Measurements from ENCODE around the gene STIM2. TPM values are rescaled to one million over a fixed set of nuclear protein-coding genes. Genes with fewer than 3 reads are reported as not detected.

STIM2 gene
- total and polyA plus RNA-seq, 10 of the 15 experiments (the other 5 are each of a cell fraction or from before 2014, with no cell fraction given) = 4.7 to 41.5 (median 16.9) TPM

- TF ChIP-seq BCL3 (IDR thresholded peaks at IDR 0.05; ENCODE audit: borderline replicate concordance, insufficient read depth, low read depth, low read length, poor library complexity, severe bottlenecking) = no peak
- TF ChIP-seq SREBF1 (IDR thresholded peaks at IDR 0.05; ENCODE audit: low read length) = no peak
- no peak for TF ChIP-seq KLF5 (IDR thresholded peaks at IDR 0.05; ENCODE audit: partially characterized antibody)
- TF ChIP-seq CREB1 (IDR thresholded peaks at IDR 0.05; ENCODE audit: low read depth) = no peak
- peak; percentile 22; the same call in 1 of the 2 replicates for TF ChIP-seq FOXM1 (IDR thresholded peaks at IDR 0.05; ENCODE audit: low read depth, low read length)
- TF ChIP-seq IRF4 (IDR thresholded peaks at IDR 0.05; ENCODE audit: low read depth, low read length) = no peak; the same call in 1 of the 2 replicates
- TF ChIP-seq RUNX3 (IDR thresholded peaks at IDR 0.05; ENCODE audit: low read length) = peak; percentile 62
- TF ChIP-seq SP1 (IDR thresholded peaks at IDR 0.05; ENCODE audit: low read depth, low read length) = no peak
- TF ChIP-seq EZH2 (IDR thresholded peaks at IDR 0.05; ENCODE audit: borderline replicate concordance, control insufficient read depth, low read depth, low read length) = no peak
- no peak for TF ChIP-seq LARP7 (IDR thresholded peaks at IDR 0.05)
- no peak for TF ChIP-seq ZZZ3 (IDR thresholded peaks at IDR 0.05; ENCODE audit: control insufficient read depth, insufficient read length, low read depth)
- no peak for TF ChIP-seq IRF5 (IDR thresholded peaks at IDR 0.05; ENCODE audit: borderline replicate concordance)
- no peak; the same call in 1 of the 2 replicates for TF ChIP-seq RBBP5 (conservative IDR thresholded peaks at IDR 0.05)
- no peak; the same call in 1 of the 2 replicates for TF ChIP-seq CREM (IDR thresholded peaks at IDR 0.05; ENCODE audit: low read depth)
- TF ChIP-seq MEF2A (IDR thresholded peaks at IDR 0.05; ENCODE audit: insufficient read depth, low read depth, low read length) = no peak
- TF ChIP-seq ATF3 (IDR thresholded peaks at IDR 0.05; ENCODE audit: borderline replicate concordance, extremely low read depth, low read depth, low read length) = no peak
- peak; percentile 100 for TF ChIP-seq PAX5 (IDR thresholded peaks at IDR 0.05; ENCODE audit: borderline replicate concordance, low read depth, low read length)
- 0 out of 4 replicates have a peak, but pooled peaks of 1 of the 2 experiments have one; percentile 9 for TF ChIP-seq SRF (IDR thresholded peaks at IDR 0.05; ENCODE audit: low read depth in 2 of 2, low read length in 2 of 2)
- TF ChIP-seq JUND (IDR thresholded peaks at IDR 0.05; ENCODE audit: low read depth, low read length) = no peak
- no peak for TF ChIP-seq CHD1 (IDR thresholded peaks at IDR 0.05; ENCODE audit: low read depth, low read length)
- TF ChIP-seq HDGF (IDR thresholded peaks at IDR 0.05) = no peak
- no peak for TF ChIP-seq EP300 (IDR thresholded peaks at IDR 0.05; ENCODE audit: borderline replicate concordance in 1 of 2, control insufficient read depth in 1 of 2, low read depth in 2 of 2, low read length in 2 of 2)
- TF ChIP-seq SUPT20H (IDR thresholded peaks at IDR 0.05; ENCODE audit: borderline replicate concordance, control insufficient read depth, low read depth, low read length) = no peak
- TF ChIP-seq SMAD1 (IDR thresholded peaks at IDR 0.05; ENCODE audit: low read depth, partially characterized antibody) = no peak
- TF ChIP-seq SIX5 (IDR thresholded peaks at IDR 0.05; ENCODE audit: low read depth, low read length, severe bottlenecking) = no peak
- no peak for TF ChIP-seq ESRRA (IDR thresholded peaks at IDR 0.05; ENCODE audit: low read length)
- peak; percentile 16; the same call in 1 of the 2 replicates for TF ChIP-seq MTA2 (IDR thresholded peaks at IDR 0.05; ENCODE audit: low read depth)
- no peak for TF ChIP-seq KAT2A (conservative IDR thresholded peaks at IDR 0.05; ENCODE audit: control insufficient read depth, low read depth, low read length)
- TF ChIP-seq ZNF24 (IDR thresholded peaks at IDR 0.05) = no peak
- no peak for TF ChIP-seq SIN3A (IDR thresholded peaks at IDR 0.05; ENCODE audit: low read depth, low read length)
These were observed 969 bp downstream of the STIM2 start (continued) for GRCh38 chr4:26861434-26862186.

Data from GM12878 (cell line).